NCI-H146 (cell line): ENCODE measurements around the gene GIGYF1.
"Not testable (repeated sequence)": the region's sequence is repeated elsewhere in the genome, so short reads cannot be mapped to it uniquely, and the experiment has no call there.

Experiments used
- DNase-seq: peaks from one replicate; lab custom pipeline; 2025; lab: John Stamatoyannopoulos, UW

GIGYF1 gene, protein sequence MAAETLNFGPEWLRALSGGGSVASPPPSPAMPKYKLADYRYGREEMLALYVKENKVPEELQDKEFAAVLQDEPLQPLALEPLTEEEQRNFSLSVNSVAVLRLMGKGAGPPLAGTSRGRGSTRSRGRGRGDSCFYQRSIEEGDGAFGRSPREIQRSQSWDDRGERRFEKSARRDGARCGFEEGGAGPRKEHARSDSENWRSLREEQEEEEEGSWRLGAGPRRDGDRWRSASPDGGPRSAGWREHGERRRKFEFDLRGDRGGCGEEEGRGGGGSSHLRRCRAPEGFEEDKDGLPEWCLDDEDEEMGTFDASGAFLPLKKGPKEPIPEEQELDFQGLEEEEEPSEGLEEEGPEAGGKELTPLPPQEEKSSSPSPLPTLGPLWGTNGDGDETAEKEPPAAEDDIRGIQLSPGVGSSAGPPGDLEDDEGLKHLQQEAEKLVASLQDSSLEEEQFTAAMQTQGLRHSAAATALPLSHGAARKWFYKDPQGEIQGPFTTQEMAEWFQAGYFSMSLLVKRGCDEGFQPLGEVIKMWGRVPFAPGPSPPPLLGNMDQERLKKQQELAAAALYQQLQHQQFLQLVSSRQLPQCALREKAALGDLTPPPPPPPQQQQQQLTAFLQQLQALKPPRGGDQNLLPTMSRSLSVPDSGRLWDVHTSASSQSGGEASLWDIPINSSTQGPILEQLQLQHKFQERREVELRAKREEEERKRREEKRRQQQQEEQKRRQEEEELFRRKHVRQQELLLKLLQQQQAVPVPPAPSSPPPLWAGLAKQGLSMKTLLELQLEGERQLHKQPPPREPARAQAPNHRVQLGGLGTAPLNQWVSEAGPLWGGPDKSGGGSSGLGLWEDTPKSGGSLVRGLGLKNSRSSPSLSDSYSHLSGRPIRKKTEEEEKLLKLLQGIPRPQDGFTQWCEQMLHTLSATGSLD (N-terminal part only)

GRCh38 chr7:100694098-100694745 lies at the start of gene GIGYF1:
TSS of gene GIGYF1 (minus strand) at chr7:100694250. CDS start at chr7:100688238, 6,012 bp downstream.
- peak; percentile 78 for DNase-seq

GRCh38 chr7:100739934-100740333 lies 45.9 kb upstream of the GIGYF1 start:
- no peak for DNase-seq

GRCh38 chr7:100736671-100737070 lies 42.6 kb upstream of the GIGYF1 start:
- DNase-seq, result no peak

DNA sequence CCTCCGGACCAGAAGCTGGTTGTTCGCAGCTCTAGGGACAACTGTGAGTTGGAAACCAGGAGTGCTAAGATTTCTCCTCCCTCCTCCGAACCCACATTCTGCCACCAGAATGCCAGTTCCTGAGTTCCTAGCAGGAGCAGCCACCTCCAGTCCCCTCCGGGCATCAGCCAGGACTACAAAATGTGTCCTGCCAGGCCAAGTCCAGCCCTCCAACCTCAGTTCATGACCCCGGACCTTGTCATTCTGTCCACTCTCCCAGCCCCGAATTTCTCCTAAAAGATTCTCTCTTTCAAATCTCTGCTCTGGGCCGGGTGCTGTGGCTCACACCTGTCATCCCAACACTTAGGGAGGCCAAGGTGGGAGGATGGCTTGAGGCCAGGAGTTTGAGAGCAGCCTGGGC lies 41.7 kb upstream of the GIGYF1 start:
- no peak for DNase-seq

DNA sequence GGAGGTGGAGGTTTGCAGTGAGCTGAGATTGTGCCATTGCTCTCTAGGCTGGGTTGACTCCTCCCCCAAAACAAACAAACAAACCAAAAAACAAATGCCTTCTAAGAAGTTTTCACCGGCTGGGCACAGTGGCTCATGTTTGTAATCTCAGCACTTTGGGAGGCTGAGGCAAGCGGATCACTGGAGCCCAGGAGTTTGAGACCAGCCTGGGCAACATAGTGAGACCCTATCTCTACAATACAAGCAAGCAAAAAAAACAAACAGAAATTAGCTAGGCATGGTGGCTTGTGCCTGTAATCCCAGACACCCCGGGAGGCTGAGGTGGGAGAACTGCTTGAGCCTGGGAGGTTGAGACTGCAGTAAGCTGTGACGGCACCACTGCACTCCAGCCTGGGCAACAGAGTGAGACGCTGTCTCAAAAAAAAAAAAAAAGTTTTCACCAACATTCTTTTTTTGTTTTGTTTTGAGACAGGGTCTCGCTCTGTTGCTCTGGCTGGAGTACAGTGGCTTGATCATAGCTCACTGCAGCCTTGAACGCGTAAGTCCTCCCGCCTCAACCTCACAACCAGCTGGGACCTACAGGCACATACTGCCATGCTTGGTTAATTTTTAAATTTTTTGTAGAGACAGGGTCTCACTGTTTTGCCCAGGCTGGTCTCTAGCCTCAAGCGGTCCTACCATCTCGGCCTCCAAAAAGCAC lies 38.0 kb upstream of the GIGYF1 start:
- no peak for DNase-seq

DNA sequence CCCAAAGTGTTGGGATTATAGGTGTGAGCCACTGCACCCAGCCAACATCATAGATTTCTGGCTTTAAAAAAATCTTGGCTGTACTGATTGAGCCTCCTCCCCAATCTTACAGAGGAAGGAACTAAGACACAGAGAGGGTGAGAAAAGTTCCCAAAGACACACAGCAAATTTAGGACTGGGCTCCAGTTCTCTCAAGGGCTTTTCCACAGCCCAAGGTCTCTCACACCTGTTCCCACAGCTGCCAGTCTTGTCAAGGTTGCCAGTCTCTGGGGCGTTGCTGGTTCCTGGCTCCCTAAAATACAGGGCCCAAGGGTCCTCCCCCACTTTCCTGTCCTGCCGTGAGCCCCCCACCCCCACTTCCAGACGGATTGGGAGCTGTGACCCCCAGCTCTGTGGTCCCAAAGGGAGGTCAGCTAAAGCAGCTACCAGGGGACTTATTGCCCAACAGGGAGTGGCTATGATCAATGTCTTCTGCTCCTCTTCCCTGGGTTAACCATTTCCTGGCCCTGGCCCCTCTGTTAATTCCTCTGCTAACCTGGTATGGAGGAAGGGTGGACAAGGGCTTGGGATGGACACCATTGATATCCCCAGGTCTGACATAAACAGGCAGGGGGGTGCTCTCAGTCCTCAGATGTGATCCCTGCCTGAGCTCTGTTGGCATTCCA lies 36.2 kb upstream of the GIGYF1 start:
- DNase-seq, result no peak

DNA sequence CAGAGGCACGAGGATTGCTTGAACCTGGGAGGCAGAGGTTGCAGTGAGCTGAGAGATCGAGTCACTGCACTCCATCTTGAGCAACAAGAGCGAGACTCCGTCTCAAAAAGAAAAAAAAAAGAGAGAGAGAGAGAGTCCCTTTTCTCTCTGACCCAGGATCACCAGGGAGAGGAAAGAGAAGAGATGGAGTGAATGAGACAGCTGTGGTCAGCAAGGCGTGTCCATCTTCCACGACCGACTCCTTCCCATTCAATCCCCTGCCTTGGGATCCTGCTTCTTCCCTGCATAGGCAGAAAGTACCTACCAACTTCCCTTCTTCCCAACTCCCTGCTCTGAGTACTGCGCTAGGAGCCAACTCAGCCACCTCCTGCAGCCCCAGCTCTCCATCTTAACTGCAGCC lies 34.1 kb upstream of the GIGYF1 start:
- no peak for DNase-seq

DNA sequence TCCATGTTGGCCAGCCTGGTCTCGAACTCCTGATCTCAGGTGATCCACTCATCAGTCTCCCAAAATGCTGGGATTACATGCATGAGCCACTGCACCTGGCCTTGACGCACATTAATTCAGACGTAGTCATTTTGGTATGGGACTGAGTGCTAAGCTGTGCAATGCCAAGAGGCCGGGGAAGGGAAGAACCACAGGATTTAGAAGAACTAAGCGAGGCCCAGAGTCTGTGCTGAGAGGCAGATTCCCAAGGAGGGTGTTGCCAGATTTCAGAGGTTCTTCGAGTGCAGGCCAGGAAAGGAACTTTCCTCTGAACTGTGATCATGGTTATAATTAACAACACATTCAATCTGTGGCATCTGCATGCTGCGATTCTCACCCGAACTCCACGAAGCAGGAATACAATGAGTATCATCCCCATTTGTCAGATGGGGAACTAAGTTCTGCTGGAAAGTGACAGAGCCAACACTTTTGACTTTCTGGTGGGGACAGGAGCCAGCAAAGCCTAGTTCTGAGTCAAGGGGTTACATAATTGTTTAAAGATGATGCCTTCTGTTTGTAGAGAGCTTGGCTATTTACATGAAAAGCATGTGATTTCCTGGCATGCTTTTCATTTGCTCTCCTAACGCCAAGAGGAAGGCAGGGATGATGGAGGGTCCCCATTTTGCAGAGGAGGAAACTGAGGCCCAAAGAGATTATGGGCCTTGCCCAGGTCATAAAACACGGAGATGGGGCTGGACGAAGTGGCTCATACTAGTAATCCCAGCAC lies 33.1 kb upstream of the GIGYF1 start:
- no peak for DNase-seq

GRCh38 chr7:100724364-100724763 lies 30.3 kb upstream of the GIGYF1 start:
- not testable (repeated sequence) for DNase-seq

DNA sequence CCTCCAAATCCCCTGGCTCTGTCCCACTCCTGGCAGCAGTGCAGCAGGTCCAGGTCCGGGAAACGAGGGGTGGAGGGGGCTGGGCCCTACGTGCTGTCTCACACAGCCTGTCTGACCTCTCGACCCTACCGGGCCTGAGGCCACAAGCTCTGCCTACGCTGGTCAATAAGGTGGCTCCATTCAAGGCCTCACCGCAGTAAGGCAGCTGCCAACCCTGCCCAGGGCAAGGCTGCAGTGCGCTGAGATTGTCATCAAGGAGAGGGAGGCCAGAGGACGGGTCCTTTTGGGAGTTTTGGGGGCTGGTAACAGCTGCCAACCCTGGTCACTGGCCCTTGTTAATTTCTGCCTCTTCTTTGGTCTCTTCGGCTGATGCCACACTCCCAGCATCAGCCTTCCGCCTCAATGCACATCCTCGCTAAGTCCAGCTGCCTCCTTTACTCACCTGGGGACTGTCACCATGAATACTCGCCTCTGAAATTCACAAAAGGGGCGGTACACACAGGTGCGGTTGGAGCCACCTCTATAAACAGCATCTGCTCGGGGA lies 29.8 kb upstream of the GIGYF1 start:
- peak; percentile 13 for DNase-seq

GRCh38 chr7:100722480-100723212 lies 28.6 kb upstream of the GIGYF1 start:
- DNase-seq, result no peak

DNA sequence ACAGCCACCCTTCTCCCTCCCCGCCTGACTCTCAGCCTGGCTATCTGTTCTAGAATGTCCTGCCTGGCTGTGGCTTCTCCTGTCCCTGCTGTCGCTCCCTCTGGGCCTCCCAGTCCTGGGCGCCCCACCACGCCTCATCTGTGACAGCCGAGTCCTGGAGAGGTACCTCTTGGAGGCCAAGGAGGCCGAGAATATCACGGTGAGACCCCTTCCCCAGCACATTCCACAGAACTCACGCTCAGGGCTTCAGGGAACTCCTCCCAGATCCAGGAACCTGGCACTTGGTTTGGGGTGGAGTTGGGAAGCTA lies 27.4 kb upstream of the GIGYF1 start:
- DNase-seq, result no peak

- no peak for DNase-seq
Measured at GRCh38 chr7:100720671-100721504, 26.8 kb upstream of the GIGYF1 start.

DNA sequence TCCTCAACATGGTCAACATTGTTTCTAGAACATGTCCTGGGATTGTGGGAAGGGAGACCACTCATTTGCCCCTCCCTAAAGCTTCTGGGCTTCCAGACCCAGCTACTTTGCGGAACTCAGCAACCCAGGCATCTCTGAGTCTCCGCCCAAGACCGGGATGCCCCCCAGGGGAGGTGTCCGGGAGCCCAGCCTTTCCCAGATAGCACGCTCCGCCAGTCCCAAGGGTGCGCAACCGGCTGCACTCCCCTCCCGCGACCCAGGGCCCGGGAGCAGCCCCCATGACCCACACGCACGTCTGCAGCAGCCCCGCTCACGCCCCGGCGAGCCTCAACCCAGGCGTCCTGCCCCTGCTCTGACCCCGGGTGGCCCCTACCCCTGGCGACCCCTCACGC lies 26.2 kb upstream of the GIGYF1 start, which contains the start of gene EPO:
TSS of gene EPO (plus strand) at position 190 of the 392 bp plus-strand sequence. CDS start 513 bp downstream, outside the sequence.
- no peak for DNase-seq

DNA sequence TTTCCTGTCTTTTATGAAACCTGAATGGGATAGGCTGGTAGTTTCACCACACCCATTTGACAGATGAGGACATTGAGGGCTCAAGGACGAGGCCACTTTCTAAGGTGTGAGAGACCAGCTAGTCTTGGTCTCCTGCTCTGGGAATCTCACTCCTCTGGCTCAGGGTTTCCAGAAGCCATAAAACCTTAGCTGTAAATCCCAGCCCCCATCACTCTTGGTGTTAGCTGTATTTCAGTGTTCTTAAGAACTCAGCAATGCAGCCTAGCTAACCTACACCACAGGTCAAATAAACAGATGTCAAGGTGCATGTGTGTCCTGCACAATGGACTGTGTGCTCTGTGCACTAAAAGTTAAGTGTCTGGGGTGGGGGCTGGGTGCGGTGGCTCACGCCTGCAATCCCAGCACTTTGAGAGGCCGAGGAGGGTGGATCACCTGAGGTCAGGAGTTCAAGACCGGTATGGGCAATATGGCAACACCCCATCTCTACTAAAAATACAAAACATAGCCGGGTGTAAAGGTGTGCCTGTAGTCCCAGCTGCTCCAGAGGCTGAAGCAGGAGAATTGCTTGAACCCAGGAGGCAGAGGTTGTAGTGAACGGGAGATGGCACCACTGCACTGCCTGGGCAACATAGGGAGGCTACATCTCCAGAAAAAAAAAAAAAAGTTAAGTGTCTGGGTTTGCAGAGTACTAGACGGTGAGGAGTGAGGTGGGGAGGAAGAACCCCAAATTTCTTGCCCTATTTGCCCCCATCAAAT lies 25.7 kb upstream of the GIGYF1 start:
- no peak for DNase-seq

- not testable (repeated sequence) for DNase-seq
Measured at GRCh38 chr7:100717073-100717472, 23.0 kb upstream of the GIGYF1 start.

DNA sequence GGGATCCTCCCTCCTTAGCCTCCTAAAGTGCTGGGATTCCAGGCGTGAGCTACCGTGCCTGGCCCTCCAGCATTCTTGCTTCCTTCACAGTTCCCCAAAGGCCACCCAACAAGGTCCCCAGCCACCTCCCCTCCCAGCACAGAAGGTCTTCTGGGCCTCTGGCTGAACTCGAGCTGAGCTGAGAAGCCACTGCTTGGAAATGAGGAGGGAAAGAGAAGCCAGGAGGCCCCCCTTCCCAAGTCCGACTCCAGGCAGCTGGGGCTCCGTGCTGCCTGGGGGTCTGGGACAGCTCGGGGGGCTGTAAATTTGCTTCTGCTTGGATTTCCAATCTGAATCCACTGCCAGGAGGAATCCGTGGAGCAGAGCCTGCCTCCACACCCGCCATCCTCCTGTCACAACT lies 20.7 kb upstream of the GIGYF1 start:
- no peak for DNase-seq

- no peak for DNase-seq
Measured at GRCh38 chr7:100711369-100711768, 17.3 kb upstream of the GIGYF1 start.
